Right forelimb (tissue), 1 donor: Measurements from ENCODE around the gene LASP1.
"Not testable (repeated sequence)": the region's sequence is repeated elsewhere in the genome, so short reads cannot be mapped to it uniquely, and the experiment has no call there.

Source experiments
- DNase-seq: peaks from one replicate; pipeline ENCODE4 v3.0.0-alpha.2; 2018

LASP1 gene

DNA sequence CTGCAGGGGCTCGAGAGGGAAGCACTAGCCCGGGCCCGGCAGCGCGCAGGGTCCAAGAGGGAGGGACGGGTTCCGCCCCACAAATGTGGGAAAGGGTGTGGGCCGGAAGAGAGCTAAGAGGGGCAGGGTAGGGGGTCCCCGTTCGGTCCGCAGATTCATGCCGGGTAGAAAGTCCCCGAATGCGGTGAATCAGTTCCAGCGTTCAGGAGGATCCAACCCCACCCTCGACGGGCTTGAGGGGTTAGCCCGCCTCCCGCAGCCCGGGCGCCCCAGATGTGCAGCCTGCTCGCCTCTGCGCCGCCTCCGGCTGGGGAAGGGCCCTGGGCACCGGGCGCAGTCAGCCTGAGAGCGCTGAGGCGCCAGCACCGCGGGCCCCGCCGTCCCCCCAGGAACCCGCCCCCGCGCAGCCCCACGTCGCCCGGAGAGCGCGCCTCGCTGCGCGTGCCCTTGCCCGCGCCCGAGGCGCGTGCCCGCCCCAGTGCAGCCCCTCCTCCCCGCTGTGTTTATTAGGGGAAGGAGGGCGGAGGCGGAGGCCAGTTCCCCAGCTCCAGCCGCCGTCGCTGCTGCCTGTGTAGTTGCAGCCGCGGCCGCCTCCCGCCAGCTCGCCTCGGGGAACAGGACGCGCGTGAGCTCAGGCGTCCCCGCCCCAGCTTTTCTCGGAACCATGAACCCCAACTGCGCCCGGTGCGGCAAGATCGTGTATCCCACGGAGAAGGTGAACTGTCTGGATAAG lies at the start of gene LASP1:
TSS of gene LASP1 (plus strand) at position 533 of the 733 bp plus-strand sequence. CDS start at position 665, 132 bp downstream.
- DNase-seq, result peak; percentile 95

GRCh38 chr17:38824899-38825761 lies 44.7 kb upstream of the LASP1 start, which contains the start of gene CWC25:
Gene CWC25, minus strand, starts transcription at chr17:38825321. Its CDS starts 138 bp downstream, at chr17:38825183.
- DNase-seq, result peak; percentile 100

GRCh38 chr17:38825762-38826247 lies 44.1 kb upstream of the LASP1 start:
- no peak for DNase-seq

DNA sequence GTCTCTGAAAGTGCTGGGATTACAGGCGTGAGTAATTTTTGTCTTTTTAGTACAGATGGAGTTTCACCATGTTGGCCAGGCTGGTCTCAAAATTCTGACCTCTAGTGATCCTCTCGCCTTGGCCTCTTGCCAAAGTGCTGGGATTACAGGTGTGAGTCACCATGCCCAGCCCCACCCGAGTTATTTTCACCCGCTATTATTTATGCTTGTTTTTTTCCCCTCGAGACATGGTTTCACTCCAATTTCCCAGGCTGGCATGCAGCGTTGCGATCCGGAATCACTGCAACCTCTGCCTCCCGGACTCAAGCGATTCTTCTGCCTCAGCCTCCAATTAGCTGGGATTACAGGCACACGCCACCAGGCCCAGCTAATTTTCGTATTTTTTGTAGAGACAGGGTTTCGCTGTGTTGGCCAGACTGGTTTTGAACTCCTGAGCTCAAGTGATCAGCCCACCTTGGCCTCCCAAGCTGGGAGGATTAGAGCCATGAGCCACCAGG lies 25.5 kb upstream of the LASP1 start:
- no peak for DNase-seq

GRCh38 chr17:38848557-38848891 lies 21.3 kb upstream of the LASP1 start:
- no peak for DNase-seq

DNA sequence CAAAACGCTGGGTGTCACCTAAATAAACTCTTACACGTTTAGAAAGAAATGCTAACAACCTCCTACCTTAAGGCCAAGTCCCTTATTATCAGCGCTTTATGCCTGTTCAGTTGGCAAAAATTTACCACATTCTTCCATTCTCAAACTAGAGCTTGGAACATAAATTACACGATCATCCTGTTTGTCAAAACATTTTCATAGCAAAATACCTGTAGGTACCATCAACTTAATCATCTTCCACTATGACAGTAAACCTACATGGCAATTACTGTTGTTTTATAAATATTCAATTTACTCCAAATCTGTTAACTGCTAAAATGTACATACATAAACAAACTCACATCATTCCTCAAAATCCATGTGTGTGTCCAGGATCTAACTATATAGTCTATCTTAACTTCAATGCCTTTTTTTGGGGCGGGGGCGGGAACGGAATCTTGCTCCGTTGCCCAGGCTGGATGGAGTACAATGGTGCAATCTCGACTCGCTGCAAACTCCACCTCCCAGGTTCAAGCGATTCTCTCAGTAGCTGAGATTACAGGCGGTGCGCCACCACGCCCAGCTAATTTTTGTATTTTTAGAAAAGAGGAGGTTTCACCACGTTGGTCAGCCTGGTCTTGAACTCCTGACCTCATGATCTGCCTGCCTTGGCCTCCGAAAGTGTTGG lies 20.8 kb upstream of the LASP1 start:
- DNase-seq, result no peak

GRCh38 chr17:38850374-38850773 lies 19.5 kb upstream of the LASP1 start:
- no peak for DNase-seq

GRCh38 chr17:38851434-38851833 lies 18.4 kb upstream of the LASP1 start:
- no peak for DNase-seq

DNA sequence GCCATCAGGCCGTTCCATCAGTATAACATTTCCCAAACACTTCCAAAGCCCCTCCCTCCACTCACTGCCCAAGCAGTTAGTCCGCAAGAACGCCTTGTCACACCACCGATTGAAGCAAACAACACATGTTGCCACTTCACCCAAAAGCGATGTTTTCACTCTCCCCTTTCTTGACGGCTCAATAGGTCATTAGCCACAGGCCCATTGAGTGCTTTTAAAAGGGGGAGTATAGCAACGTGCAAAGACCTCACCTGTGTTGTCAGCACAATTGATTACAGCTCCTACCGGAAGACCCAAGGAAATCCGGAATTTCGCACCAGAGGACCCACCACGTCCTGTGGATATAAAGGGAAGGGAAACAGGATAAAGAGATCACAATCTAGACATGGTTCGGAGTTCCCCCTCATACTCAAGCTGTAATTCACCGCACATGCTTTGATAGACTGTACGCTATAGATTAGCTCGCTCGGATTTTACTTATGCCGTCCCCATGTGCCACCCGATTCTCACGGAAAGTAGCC lies 17.0 kb upstream of the LASP1 start:
- no peak for DNase-seq

GRCh38 chr17:38853292-38854219 lies 16.3 kb upstream of the LASP1 start, which contains the start of gene RPL23:
Gene RPL23, minus strand, starts transcription at chr17:38853721. Its CDS starts 11 bp downstream, at chr17:38853710.
- peak; percentile 95 for DNase-seq

GRCh38 chr17:38855101-38855714 lies 14.7 kb upstream of the LASP1 start:
- DNase-seq, result not testable (repeated sequence)

- DNase-seq, result no peak
These were observed 12.6 kb upstream of the LASP1 start for GRCh38 chr17:38857271-38857670.

DNA sequence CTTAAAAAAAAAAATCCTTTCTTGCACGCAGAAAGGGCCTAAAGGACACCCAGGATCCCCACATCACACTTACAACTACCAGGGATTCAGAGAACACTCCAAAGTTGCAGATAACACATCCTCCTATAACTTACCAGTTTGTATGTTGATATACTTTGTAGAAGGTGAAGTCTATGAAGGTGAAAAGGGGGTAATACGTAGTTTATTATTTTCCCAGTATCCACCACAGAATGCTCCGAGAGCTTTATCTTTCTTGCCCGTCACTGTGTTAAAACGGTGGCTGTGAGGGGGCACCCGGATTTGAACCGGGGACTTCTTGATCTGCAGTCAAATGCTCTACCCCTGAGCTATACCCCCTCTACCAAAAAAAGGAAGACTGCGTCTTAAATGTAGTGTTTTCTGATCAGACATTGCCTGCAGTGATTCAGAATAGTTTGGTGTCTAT lies 8.4 kb upstream of the LASP1 start:
- DNase-seq, result no peak

DNA sequence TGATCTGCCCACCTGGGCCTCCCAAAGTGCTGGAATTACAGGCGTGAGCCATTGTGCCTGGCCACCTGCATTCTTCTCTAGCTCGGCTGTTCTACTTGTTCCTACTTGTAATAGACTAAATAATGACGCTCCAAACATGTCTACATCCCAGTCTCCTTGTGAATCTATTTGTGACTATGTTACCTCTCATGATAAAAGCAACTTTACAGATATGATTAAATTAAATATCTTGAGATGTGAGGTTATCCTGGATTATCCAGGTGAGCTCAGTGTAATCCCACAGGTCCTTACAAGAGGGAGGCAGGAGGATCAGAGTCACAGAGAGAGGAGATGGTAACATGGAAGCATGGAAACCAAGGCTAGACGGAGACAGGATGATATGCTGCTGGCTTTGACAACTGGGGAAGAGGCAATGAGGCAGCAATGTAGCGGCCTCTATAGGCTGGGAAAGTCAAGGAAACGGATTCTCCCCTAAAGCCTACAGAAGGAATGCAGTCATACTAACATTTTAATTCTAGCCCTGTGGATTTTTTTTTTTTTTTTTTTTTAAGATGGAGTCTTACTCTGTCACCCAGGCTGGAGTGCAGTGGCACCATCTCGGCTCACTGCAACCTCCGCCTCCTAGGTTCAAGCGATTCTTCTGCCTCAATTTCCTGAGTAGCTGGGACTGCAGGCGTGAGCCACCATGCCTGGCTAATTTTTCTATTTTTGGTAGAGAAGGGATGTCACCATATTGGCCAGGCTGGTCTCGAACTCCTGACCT lies 5.0 kb upstream of the LASP1 start:
- no peak for DNase-seq

DNA sequence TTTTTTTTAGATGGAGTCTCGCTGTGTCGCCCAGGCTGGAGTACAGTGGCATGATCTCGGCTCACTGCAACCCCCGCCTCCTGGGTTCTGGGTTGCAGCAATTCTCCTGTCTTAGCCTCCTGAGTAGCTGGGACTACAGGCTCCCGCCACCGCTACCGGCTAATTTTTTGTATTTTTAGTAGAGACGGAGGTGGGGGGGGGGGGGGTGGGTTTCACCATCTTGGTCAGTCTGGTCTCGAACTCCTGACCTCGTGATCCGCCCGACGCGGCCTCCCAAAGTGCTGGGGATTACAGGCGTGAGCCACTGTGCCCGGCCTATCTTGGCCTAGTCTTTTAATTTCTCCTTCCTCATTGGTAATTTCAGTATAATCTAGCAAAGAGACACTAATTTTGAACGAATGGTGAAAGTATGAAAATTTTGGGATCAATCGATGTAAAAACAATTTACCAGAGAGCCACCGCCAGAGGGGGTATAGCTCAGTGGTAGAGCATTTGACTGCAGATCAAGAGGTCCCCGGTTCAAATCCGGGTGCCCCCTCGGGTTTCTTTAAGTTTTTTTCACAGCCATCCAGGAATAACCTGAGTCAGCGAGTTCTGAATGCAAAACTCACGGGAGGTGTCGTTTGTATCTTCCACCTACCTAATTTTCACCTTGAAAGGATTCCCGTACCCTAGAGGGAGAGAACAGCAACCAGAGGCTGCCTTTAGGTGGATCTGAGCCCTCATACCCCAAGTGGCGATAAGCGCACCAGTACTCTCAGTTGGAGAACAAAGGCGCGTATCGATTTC lies 2.5 kb upstream of the LASP1 start:
- peak; percentile 79 for DNase-seq

DNA sequence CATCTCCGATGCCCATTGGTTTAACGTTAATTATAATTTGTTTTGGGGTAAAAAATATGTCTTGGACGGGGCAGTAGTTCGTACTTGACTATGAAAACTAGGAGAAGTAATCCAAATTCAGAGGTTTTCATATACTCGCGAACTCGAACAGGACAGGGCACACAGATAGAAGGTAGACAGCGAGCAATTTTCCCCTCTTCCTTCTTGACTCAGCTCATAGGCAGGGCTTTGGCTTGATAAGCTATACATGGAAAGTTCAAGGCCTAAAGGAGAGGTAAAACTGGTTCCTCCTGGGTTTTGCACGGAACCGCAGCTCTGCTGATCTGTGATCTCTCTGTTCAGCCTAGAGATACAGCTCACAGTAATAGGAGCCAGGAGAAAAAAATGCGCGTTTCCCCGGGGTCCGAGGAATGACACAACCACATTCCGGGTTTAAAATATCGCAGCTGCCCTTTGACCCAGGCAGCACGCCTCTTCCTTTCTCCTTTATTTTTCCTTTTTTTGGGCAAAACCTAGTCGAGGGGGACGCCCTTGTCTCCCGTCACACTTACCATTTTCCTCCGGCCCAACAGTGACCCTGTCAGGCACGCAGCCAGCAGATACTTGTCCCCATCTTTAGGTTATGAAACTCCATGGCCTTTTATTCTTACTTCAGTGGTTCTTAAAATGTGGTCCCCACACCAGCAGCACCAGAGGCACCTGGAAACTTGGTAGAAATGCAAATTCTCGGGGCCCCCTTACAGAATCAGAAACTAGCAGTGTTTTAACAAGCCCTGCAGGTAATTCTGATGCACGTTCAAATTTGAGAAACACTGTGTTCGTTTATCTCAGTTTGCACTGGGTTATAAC lies 1.7 kb upstream of the LASP1 start:
- DNase-seq, result peak; percentile 59

GRCh38 chr17:38868817-38869525 lies 887 bp upstream of the LASP1 start:
- DNase-seq, result peak; percentile 97
